DOHH2 (cell line): Measurements from ENCODE around the gene ZNRD2.

Source experiments
- EZH2phosphoT487 ChIP-seq: fragments of 200-600 bp; sonication (generic); IDR thresholded peaks from 2 replicates; pipeline ENCODE4 v1.6.1; 2017; ENCODE audit warnings: borderline replicate concordance, mild to moderate bottlenecking, antibody characterized with exemption, low read length, moderate library complexity, mixed read lengths
- TF ChIP-seq, protein P1 (sequence below): fragments of 200-600 bp; sonication (generic); IDR thresholded peaks from one replicate; pipeline ENCODE4 v1.5.1; 2014; ENCODE audit warnings: antibody characterized with exemption, mild to moderate bottlenecking, low read depth, low read length; ENCODE audit not compliant: poor library complexity, severe bottlenecking

DNA sequence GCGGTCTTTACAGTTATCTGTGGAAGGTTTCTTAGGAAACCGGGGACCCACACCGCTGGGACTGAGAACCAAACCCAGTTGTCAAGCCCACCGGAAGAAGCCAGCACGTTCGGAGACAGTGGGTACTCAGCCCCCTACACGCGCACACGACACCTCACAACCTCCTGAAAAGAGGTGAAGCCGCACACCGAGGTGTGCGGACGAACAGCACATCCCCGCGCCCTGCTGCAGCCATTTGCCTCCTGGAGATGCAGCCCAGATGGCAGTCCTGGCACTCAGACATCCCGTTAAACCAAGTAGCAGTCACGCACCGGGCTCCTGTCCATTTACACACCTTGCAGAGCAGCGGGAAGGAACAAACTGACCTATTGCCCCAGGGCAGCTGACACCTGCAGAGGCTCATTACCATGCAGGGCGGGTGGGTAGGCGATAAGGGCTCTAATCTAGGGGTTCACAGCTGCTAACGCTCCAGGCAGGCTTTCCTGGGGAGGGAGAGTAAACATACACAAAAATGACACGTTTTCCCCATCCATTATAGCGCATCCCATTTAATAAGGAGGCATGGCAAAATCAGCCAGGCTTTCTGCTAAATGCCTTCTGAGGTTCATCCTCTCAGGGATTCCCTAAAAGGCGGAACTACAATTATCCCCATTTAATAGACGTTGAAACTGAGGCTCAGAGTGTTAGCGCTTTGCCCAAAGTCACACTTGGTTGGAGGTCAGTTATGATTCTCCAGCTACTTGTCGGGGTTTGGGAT, 4.7 kb downstream of the ZNRD2 start:
- TF ChIP-seq, protein P1, sequence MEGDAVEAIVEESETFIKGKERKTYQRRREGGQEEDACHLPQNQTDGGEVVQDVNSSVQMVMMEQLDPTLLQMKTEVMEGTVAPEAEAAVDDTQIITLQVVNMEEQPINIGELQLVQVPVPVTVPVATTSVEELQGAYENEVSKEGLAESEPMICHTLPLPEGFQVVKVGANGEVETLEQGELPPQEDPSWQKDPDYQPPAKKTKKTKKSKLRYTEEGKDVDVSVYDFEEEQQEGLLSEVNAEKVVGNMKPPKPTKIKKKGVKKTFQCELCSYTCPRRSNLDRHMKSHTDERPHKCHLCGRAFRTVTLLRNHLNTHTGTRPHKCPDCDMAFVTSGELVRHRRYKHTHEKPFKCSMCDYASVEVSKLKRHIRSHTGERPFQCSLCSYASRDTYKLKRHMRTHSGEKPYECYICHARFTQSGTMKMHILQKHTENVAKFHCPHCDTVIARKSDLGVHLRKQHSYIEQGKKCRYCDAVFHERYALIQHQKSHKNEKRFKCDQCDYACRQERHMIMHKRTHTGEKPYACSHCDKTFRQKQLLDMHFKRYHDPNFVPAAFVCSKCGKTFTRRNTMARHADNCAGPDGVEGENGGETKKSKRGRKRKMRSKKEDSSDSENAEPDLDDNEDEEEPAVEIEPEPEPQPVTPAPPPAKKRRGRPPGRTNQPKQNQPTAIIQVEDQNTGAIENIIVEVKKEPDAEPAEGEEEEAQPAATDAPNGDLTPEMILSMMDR: no peak
- TF ChIP-seq EZH2phosphoT487: no peak
